D721Med (cell line): ENCODE data around the gene OS9.
"Not testable (repeated sequence)": the region's sequence is repeated elsewhere in the genome, so short reads cannot be mapped to it uniquely, and the experiment has no call there.

ENCODE experiments used
- DNase-seq: peaks from one replicate; pipeline ENCODE4 v3.0.0; 2011; ENCODE audit warnings: low spot score; ENCODE audit not compliant: insufficient read length
- FAIRE-seq: peaks from 2 replicates; lab custom pipeline; 2011; peaks lifted over from hg19 to GRCh38; lab: Jason Lieb, UNC
- TF ChIP-seq, protein P1 (sequence below): IDR thresholded peaks from 2 replicates; pipeline ENCODE4 v1.5.1; 2012; ENCODE audit warnings: mild to moderate bottlenecking, control low read depth; ENCODE audit not compliant: insufficient read depth; ENCODE audit errors: missing control alignments

Gene OS9

DNA sequence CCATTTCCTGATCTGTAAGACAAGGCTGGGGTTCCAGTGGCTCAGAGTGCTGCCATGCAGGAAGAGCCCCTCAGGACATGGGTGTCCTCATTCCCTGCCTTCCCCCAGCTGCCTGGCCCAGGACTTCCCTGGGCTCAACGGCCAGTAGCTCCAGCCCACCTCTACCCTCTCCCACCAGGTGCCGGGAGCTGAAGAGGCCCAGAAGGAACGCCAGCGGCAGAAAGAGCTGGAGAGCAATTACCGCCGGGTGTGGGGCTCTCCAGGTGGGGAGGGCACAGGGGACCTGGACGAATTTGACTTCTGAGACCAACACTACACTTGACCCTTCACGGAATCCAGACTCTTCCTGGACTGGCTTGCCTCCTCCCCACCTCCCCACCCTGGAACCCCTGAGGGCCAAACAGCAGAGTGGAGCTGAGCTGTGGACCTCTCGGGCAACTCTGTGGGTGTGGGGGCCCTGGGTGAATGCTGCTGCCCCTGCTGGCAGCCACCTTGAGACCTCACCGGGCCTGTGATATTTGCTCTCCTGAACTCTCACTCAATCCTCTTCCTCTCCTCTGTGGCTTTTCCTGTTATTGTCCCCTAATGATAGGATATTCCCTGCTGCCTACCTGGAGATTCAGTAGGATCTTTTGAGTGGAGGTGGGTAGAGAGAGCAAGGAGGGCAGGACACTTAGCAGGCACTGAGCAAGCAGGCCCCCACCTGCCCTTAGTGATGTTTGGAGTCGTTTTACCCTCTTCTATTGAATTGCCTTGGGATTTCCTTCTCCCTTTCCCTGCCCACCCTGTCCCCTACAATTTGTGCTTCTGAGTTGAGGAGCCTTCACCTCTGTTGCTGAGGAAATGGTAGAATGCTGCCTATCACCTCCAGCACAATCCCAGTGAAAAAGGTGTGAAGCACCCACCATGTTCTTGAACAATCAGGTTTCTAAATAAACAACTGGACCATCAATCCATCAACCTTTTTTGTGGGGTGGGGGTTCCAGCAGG, 27.0 kb downstream of the OS9 start:
- TF ChIP-seq, protein P1, sequence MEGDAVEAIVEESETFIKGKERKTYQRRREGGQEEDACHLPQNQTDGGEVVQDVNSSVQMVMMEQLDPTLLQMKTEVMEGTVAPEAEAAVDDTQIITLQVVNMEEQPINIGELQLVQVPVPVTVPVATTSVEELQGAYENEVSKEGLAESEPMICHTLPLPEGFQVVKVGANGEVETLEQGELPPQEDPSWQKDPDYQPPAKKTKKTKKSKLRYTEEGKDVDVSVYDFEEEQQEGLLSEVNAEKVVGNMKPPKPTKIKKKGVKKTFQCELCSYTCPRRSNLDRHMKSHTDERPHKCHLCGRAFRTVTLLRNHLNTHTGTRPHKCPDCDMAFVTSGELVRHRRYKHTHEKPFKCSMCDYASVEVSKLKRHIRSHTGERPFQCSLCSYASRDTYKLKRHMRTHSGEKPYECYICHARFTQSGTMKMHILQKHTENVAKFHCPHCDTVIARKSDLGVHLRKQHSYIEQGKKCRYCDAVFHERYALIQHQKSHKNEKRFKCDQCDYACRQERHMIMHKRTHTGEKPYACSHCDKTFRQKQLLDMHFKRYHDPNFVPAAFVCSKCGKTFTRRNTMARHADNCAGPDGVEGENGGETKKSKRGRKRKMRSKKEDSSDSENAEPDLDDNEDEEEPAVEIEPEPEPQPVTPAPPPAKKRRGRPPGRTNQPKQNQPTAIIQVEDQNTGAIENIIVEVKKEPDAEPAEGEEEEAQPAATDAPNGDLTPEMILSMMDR = no peak
- no peak for DNase-seq
- no peak for FAIRE-seq

DNA sequence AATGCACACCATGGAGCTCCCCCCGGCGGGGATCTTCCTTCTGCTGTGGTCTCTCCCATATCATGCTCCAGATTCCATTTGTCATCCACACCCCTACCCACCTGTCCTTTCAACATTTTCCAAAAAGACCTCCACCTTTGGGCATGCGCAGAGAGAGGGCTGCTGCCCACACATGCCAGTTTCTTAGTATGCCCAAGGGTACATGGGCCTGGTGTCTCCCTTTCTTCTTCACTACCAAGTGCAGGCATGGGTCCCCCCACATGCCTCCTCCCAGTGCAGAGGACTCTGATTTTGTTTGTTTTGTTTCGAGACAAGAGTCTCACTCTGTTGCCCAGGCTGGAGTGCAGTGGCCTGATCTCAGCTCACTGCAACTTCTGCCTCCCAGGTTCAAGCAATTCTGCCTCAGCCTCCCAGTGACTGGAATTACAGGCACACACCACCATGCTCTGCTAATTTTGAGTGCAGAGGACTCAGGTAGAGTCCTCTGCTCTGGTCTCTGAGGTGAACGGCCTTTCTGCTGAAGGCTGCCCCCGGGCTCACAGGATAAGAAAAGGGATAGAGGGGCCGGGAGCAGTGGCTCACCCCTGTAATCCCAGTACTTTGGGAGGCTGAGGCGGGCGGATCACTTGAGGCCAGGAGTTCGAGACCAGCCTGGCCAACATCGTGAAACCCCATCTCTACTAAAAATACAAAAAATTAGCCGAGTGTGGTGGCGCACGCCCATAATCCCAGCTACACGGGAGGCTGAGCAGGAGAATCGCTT, 28.1 kb downstream of the OS9 start:
- not testable (repeated sequence) for FAIRE-seq

DNA sequence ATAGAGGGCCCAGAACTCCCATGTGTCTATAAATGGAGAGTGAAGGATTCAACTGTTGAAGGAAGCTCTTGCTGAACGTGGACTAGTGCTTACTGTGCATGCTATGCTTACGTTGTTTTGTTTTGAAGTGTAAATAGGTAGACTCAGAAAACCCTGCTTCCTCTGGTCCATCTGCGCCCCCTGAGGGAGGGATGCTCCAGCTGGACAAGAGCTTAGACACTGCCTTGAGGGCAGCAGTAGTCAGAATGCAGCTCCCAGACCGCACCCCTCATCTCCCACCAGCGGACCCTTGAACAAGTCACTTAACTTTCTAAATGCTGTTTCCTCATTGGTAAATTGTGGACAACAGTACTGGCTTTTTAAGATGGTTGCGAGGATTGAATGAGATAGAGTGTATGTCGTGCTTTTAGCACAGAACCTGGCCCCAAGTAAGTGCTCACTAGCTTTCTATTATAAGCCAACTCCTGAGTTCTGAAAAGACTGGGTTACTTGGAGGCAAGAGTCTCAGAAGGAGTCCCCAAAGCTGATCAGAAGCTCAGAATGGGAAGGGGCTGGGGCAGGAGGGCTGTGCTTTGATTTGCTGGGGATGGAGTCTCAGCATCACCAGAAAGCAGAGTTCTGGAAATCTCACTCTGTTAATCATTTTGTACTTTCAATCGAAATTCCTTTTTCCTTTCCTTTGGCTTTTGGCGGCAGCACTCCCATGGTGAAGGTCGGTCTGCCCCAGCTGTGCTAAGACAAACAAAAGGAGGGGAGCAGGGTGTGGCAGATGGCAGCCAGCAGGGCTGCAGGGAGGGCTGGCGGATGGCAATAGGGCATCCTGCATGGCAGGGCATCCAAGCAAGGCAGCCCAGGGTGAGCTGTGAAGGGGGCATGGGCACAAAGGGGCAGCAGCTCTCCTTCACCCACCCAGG, 29.0 kb downstream of the OS9 start:
- FAIRE-seq = no peak
- DNase-seq = peak; percentile 13

More for the DNA sequence above, 28.1 kb downstream of the OS9 start:
- peak; percentile 5 for DNase-seq

DNA sequence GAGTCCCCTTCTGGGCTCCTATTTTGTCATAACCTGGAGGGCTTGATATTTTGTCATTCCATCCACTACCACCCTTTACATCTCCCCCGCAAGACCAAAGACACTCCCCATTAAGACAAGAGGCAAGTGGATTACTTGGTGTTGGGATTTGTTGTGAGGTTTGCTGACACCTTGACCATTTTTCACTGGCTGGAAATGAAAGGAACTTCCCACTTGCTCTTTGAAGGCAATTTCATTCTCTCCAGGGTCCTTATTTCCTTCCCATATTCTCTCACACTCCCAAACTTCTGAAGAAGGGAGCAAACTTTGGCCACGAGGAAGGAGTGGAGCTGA, 29.7 kb downstream of the OS9 start:
- TF ChIP-seq, protein P1 = no peak
- no peak for FAIRE-seq
- no peak for DNase-seq

More for the DNA sequence above, 29.0 kb downstream of the OS9 start:
- TF ChIP-seq, protein P1 = no peak

DNA sequence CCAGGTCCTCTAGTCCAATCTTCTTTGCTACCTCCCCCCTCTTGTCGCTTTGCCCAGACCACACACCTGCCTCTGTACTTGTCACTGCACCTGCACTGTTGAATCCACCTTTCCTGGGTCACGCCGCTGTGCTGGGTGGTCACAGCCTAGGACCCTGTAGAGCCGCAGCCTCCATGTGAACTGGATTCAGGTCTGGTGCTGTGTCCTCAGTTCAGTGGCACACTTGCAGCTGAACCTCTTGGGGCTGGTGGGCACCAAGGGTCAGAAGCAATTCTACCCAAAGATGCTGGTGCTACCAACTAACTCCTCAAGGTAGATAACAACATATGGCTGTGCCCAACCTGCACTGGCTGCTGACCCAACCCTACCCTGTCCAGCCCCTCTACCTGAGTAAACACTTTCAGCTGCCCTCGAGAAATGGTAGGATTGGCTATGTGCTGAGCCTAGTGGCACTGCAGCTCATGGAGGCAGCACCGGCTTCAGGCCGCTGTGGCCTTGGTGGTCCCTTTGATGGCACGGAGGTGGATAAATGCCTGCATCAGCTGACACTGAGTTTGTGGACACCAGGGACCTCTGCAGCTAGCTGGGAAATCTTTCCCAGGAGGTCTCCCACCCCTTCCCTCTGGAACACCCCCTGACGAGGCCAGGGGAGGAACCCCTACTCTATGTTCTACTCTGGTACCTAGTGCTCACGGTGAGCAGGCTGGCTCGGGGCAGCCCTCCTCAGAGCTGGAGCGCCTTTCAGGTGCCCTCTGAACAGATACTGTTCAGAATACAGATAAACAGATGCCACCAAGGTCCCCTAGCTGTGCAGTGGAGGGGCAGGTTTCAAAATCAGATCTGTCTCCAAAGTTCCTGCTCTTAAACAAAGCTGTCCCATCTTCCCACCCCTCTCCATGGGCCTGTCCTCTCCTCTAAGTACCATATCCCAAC, 30.3 kb downstream of the OS9 start:
- FAIRE-seq (no peak), DNase-seq (no peak)
- TF ChIP-seq, protein P1 = no peak

DNA sequence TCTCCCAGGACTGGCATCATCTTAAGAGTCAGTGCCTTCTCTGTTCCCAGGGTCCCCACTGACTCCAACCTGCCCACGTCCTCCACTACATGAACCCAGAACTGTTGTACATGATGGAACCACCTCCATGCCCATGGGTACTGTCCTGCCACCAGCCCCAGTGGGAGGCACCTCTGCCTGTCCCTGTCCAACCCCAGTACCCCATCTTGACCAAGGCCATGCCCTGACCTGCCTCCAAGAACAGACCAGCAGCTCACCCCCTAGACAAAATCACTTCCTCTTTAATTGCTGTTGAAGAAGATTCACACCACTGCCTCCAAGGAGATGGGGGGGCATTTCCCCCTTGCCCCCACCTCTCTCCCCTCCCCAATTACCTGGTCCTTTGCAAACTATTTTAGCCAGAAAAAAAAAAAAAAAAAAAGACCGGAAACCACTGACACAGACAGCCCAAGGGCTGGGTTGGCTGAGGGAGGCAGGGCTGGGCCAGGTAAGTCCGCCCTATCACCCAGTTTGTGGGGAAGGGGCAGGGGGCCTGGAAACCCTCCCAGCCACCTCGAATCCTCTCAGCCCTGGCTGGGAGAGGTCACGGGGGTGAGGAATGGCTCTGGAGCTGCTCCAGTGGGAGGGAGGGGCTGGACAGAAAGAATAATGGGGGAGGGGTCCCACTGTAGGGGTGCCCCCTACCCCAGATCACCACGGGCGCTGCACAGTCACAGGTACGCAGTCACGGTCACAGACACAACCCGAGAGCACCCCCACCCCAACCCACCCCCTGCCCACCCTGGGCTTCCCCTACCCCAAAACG, 31.2 kb downstream of the OS9 start:
- FAIRE-seq (no peak), DNase-seq (no peak)
- TF ChIP-seq, protein P1 = no peak
